Uterus (tissue), 2 donors: ENCODE data around the gene RASSF1.

Experiments used
- CTCF ChIP-seq, 4 experiments: fragments of 200-600 bp in 2 of 4; fragments of 450-650 bp in 2 of 4; sonication (generic) in 2 of 4; IDR thresholded peaks; one replicate each; pipeline ENCODE4 v1.5.1; 2016 to 2019; ENCODE audit warnings: antibody characterized with exemption in 4 of 4, mild to moderate bottlenecking in 2 of 4, moderate library complexity in 1 of 4
- POLR2A ChIP-seq, 2 donors: fragments of 450-650 bp; IDR thresholded peaks; one replicate each; pipeline ENCODE4 v1.6.1; 2016; ENCODE audit warnings: antibody characterized with exemption in 2 of 2, mild to moderate bottlenecking in 1 of 2, moderate library complexity in 1 of 2

GRCh38 chr3:50345008-50345407 lies 4.4 kb upstream of the RASSF1 start:
- TF ChIP-seq CTCF (IDR thresholded peaks at IDR 0.05) = no peak
- no peak for TF ChIP-seq POLR2A (IDR thresholded peaks at IDR 0.05)
